Stomach smooth muscle (tissue), 2 donors: ENCODE data around the gene ADD2.

Experiments
- H3K27ac ChIP-seq: one replicate; pipeline ENCODE4 v1.7.0; 2013; ENCODE audit warnings: mild to moderate bottlenecking, low read length, inconsistent platforms
- H3K27me3 ChIP-seq, 2 donors: one replicate each; pipeline ENCODE4 v1.7.0; 2013; ENCODE audit warnings: low read length in 2 of 2; ENCODE audit not compliant: insufficient read depth in 2 of 2, control insufficient read depth in 1 of 2
- H3K36me3 ChIP-seq, 2 donors: one replicate each; pipeline ENCODE4 v1.7.0; 2013; ENCODE audit warnings: low read length in 2 of 2; ENCODE audit not compliant: control insufficient read depth in 2 of 2, insufficient read depth in 2 of 2
- H3K4me1 ChIP-seq: one replicate; pipeline ENCODE4 v1.7.0; 2013; ENCODE audit warnings: low read length; ENCODE audit not compliant: control insufficient read depth, insufficient read depth
- H3K4me3 ChIP-seq, 2 donors: one replicate each; pipeline ENCODE4 v1.7.0; 2013; ENCODE audit warnings: low read length in 2 of 2
- H3K9ac ChIP-seq, 2 donors: one replicate each; pipeline ENCODE4 v1.7.0; 2013; ENCODE audit warnings: low read length in 2 of 2, mild to moderate bottlenecking in 1 of 2
- H3K9me3 ChIP-seq, 2 donors: one replicate each; pipeline ENCODE4 v1.7.0; 2013; ENCODE audit warnings: low read length in 2 of 2; ENCODE audit not compliant: control insufficient read depth in 2 of 2
- donor health status: healthy.
- donor health status: Pancreatic carcinoma.

Gene ADD2

DNA sequence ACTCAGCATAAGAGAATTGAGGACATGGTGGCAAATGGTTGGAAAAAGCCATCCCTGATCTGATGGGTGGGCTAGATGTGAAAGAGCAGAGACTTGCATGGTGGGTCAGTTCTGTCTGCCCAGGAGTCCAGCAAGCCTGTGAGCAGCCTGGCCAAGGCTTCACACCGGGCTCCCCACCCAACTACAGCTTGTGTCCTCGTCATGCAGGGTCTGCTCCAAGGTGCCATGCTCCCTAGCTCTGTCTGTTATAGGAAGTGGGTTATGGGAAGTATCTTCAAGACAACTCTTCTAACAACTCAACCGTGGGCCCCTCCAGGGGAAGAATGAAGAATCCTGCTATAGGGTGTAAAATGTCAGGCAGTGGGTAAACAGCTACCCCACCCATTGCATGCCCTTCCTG is 97.4 kb downstream of the ADD2 start:
- no peak overlapping the region for H3K9ac ChIP-seq
- H3K36me3 ChIP-seq: no peaks in the 10 kb centered on the region
- H3K4me3 ChIP-seq: no peak overlapping the region
- H3K27ac ChIP-seq: no peak overlapping the region
- no peaks in the 10 kb centered on the region for H3K9me3 ChIP-seq
- H3K4me1 ChIP-seq: no peaks in the 10 kb centered on the region
- peaks cover 0 to 2% of the 10 kb centered on the region in 2 donors for H3K27me3 ChIP-seq

DNA sequence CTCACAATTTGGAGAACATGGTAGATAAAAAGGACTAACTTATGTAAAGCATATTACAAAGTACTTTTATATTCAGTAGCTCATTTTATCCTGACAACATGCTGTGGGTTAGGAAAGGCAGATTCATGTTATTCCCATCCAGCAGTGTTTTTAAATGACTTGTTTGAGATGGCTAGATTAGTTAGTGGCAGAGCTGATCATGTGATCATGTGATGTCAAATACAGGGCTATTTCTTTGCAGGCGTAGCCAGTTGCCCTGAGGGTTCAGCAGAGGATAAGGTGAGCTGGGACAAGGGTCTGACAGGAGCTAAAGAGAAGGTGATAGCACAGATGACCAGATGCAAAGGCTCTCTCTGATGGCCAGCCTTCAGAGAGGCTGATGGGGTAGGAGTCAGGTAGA is 97.8 kb downstream of the ADD2 start:
- Histone ChIP-seq H3K36me3 (no peaks in the 10 kb centered on the region), H3K27me3 (peaks cover 0 to 2% of the 10 kb centered on the region in 2 donors), H3K9ac (no peak overlapping the region), H3K9me3 (no peaks in the 10 kb centered on the region), H3K4me3 (no peak overlapping the region), H3K27ac (no peak overlapping the region), H3K4me1 (no peaks in the 10 kb centered on the region)

DNA sequence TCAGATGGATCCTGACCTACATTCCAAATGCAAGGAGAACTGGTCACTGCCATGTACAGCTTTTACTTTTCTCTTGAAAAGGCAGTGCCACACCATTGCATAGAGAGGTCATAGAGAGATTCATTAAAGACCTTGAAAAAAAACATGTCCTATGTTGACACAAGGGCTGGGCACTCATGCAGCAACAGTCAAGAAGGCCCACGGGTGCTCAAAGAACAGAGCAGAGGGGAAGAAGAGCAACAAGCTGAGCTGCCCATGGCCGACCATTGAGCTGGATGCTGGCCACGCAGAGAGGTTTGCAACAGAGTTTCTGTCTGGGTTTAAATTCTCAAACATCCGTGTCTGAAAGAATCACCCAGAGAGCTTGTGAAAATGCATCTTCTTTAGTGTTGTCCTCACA is 99.1 kb downstream of the ADD2 start:
- no peaks in the 10 kb centered on the region for H3K36me3 ChIP-seq
- H3K9ac ChIP-seq: no peak overlapping the region
- peaks cover 0 to 2% of the 10 kb centered on the region in 2 donors for H3K27me3 ChIP-seq
- H3K4me1 ChIP-seq: no peaks in the 10 kb centered on the region
- H3K27ac ChIP-seq: no peak overlapping the region
- no peaks in the 10 kb centered on the region for H3K9me3 ChIP-seq
- H3K4me3 ChIP-seq: no peak overlapping the region

GRCh38 chr2:70668432-70668831 is 99.6 kb downstream of the ADD2 start:
- Histone ChIP-seq H3K9ac (no peak overlapping the region), H3K4me3 (no peak overlapping the region), H3K36me3 (no peaks in the 10 kb centered on the region), H3K27me3 (peaks cover 0 to 2% of the 10 kb centered on the region in 2 donors), H3K27ac (no peak overlapping the region), H3K4me1 (no peaks in the 10 kb centered on the region), H3K9me3 (no peaks in the 10 kb centered on the region)

GRCh38 chr2:70664525-70664924 is 103.5 kb downstream of the ADD2 start:
- Histone ChIP-seq H3K4me3 (no peak overlapping the region), H3K9me3 (no peaks in the 10 kb centered on the region), H3K27ac (no peak overlapping the region), H3K27me3 (peaks cover 0 to 4% of the 10 kb centered on the region in 2 donors), H3K9ac (no peak overlapping the region), H3K36me3 (no peaks in the 10 kb centered on the region), H3K4me1 (no peaks in the 10 kb centered on the region)

DNA sequence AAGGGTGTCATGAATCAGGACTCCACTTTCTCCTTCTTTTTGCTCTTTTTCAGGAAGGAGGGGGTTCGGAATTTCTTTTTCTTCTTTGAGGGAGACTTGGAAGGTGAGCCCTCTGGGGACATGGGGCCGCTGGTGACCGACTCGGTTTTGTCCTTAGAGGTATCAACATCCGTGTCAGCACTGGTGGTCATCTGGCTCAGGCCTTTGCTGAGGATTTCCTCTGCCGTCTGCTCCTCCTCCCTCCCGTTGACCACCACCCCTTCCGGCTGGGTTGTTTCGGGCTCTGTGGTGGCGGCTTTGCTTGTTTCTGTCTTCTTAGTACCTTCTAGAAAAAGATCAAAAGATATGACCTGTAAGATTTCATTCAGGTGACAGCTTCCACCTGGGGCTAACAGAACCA is 104.6 kb downstream of the ADD2 start:
- H3K4me1 ChIP-seq: no peaks in the 10 kb centered on the region
- H3K27me3 ChIP-seq: peaks cover 0 to 4% of the 10 kb centered on the region in 2 donors
- no peaks in the 10 kb centered on the region for H3K9me3 ChIP-seq
- H3K27ac ChIP-seq: no peak overlapping the region
- H3K4me3 ChIP-seq: no peak overlapping the region
- no peaks in the 10 kb centered on the region for H3K36me3 ChIP-seq
- no peak overlapping the region for H3K9ac ChIP-seq

GRCh38 chr2:70659551-70659950 is 108.4 kb downstream of the ADD2 start:
- H3K9ac ChIP-seq: no peak overlapping the region
- H3K4me3 ChIP-seq: no peak overlapping the region
- H3K9me3 ChIP-seq: no peaks in the 10 kb centered on the region
- no peaks in the 10 kb centered on the region for H3K4me1 ChIP-seq
- no peak overlapping the region for H3K27ac ChIP-seq
- H3K27me3 ChIP-seq: peaks cover 7 to 12% of the 10 kb centered on the region in 2 donors
- no peaks in the 10 kb centered on the region for H3K36me3 ChIP-seq

DNA sequence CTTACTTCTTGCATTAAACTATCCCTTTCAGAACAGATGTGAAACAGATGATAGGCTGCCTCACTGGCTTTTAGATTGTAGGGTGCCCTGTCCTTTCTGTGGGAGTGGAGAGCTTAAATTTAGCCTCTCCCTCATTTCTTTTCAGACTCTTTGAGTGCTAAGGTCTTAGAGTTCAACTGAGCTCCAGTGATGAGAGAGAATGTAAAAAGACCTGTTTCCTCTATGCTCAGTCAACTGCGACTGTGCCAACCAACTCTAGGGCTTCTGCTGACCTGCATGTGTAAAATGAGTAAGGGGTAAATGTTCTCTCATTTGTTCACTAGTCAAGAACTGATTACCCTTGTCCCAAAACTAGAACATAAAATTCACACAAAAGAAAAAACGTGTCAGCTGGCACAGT is 109.5 kb downstream of the ADD2 start:
- Histone ChIP-seq H3K36me3 (no peaks in the 10 kb centered on the region), H3K9ac (no peak overlapping the region), H3K9me3 (no peaks in the 10 kb centered on the region), H3K27ac (no peak overlapping the region), H3K4me3 (no peak overlapping the region), H3K4me1 (no peaks in the 10 kb centered on the region), H3K27me3 (peaks cover 11 to 14% of the 10 kb centered on the region in 2 donors)

DNA sequence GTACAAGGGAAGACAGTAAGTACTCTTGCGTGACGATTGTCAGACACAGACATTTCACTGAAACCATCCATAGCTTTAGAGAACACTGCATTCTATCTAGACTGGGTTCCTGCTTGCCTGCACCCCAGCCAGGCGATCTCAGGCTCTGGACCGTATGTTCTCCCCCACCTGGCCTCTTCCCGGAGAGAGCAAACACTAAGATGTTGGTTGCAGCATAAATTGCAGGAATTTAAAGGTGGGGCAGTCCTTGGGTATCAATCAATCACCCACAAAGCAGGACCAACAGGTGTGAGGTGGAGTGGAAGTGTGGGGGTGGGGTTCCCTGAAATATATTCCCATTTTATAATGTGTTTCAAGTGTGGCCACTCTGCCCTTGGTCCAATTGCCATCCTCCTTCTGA is 110.8 kb downstream of the ADD2 start:
- Histone ChIP-seq H3K36me3 (no peaks in the 10 kb centered on the region), H3K4me3 (no peak overlapping the region), H3K9ac (no peak overlapping the region), H3K9me3 (no peaks in the 10 kb centered on the region), H3K27ac (no peak overlapping the region), H3K4me1 (no peaks in the 10 kb centered on the region), H3K27me3 (peaks cover 11 to 14% of the 10 kb centered on the region in 2 donors)

DNA sequence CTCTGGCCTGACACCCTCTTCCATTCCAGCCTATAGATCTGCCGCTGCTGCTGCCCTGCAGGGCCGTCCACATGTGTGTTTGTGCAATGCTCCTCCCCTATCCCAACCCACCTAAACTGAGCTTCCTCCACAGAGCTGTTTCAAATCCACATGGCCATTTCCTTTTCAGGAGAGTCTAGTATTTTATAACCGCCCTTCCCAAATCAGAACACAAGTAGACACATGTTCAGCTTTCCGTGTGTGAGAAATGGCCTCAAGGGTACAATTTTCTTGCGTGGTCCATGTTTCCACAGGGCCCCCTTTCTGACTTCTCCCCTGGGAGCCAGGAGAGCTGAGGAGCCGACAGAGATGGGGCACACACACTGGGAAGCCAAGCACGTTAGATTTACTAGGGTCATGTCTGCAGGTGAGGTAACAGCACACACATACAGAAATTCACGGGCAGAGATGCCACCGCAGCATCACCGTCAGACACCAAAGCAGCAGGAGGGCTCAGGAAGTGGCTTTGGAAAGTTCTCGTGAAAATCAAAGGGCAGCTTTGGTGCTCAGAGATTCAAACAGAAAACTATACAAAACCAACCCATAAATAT is 111.5 kb downstream of the ADD2 start:
- Histone ChIP-seq H3K27me3 (peaks cover 11 to 14% of the 10 kb centered on the region in 2 donors), H3K4me1 (no peaks in the 10 kb centered on the region), H3K27ac (no peak overlapping the region), H3K4me3 (no peak overlapping the region), H3K36me3 (no peaks in the 10 kb centered on the region), H3K9me3 (no peaks in the 10 kb centered on the region), H3K9ac (no peak overlapping the region)

DNA sequence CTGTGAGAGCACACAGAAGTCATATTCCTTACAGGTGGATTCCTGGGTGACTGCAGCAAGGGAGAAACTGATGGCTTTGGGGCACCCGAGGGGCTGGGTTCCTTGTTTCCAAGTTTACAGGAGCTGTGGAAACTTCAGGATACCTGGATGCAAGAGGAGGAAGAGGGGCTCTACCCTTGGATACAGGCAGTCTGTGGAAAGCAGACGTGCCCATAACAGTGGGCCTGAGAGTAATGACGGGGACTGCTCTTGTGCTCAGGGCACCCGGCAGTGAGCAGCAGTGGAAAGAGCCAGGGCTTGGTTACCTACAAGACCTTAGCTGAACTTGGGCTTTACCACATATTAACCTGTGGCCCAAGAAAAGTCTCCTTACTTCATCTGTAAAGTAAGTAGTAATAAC is 112.2 kb downstream of the ADD2 start:
- Histone ChIP-seq H3K36me3 (no peaks in the 10 kb centered on the region), H3K9me3 (no peaks in the 10 kb centered on the region), H3K4me3 (no peak overlapping the region), H3K27me3 (peaks cover 11 to 13% of the 10 kb centered on the region in 2 donors), H3K9ac (no peak overlapping the region), H3K4me1 (no peaks in the 10 kb centered on the region), H3K27ac (no peak overlapping the region)
